Adrenal gland (tissue), 12 donors: ENCODE measurements around the gene DDX41. TPM values are rescaled to one million over a fixed set of nuclear protein-coding genes. Genes with fewer than 3 reads are reported as not detected.

Source experiments
- DNase-seq, 7 donors: peaks; one replicate each; pipeline ENCODE4 v3.0.0-alpha.2; 2019 to 2020
- H3K27ac ChIP-seq, 5 donors: fragments of 200-600 bp; sonication (generic) in 4 of 5; 1 replicate in 3 of 5; 2 replicates in 2 of 5; pipeline versions ENCODE4 v1.5.1 to v1.8.0; 2016 to 2020; ENCODE audit warnings: mild to moderate bottlenecking in 1 of 5
- H3K27me3 ChIP-seq: fragments of 200-600 bp; 2 replicates; pipeline ENCODE4 v1.8.0; 2021
- H3K36me3 ChIP-seq, 2 donors: fragments of 200-600 bp; replicated peaks in 1 of 2; 1 replicate in 1 of 2; 2 replicates in 1 of 2; pipeline versions ENCODE4 v1.5.1 to v1.8.0; 2018 to 2022
- H3K4me1 ChIP-seq, 2 donors: fragments of 200-600 bp; replicated peaks in 1 of 2; 1 replicate in 1 of 2; 2 replicates in 1 of 2; pipeline versions ENCODE4 v1.5.1 to v1.8.0; 2018 to 2021
- H3K4me3 ChIP-seq, 4 donors: fragments of 200-600 bp; sonication (generic) in 3 of 4; one replicate each; pipeline ENCODE4 v1.5.1; 2016 to 2018
- H3K9me3 ChIP-seq, 3 donors: fragments of 200-600 bp; sonication (generic) in 1 of 3; replicated peaks in 1 of 3; 1 replicate in 2 of 3; 2 replicates in 1 of 3; pipeline versions ENCODE4 v1.5.1 to v1.8.0; 2016 to 2021
- CTCF ChIP-seq, 6 experiments: fragments of 450-650 bp in 4 of 6; fragments of 200-600 bp in 2 of 6; sonication (generic) in 1 of 6; IDR thresholded peaks; 1 replicate in 5 of 6; 2 replicates in 1 of 6; pipeline versions ENCODE4 v1.5.1 to v1.8.0; 2016 to 2021; ENCODE audit warnings: antibody characterized with exemption in 6 of 6, mild to moderate bottlenecking in 2 of 6, moderate library complexity in 1 of 6
- POLR2A ChIP-seq, 2 donors: fragments of 450-650 bp; IDR thresholded peaks; one replicate each; pipeline ENCODE4 v1.6.1; 2017; ENCODE audit warnings: antibody characterized with exemption in 2 of 2, mild to moderate bottlenecking in 2 of 2, moderate library complexity in 1 of 2
- WGBS, 4 donors: extraction: QIAGEN DNeasy Blood & Tissue Kit in 2 of 4; methylation state at CpG; one replicate each; pipeline versions ENCODE4 v1.1.5 to v1.1.7; 2013 to 2017; 5-methylcytosine and 5-hydroxymethylcytosine counted together
- intact Hi-C, 2 donors: fragments of 100-400 bp; cut with DNase I; formaldehyde crosslinking; loops; one replicate each; pipeline versions ENCODE4 v1.14.1 to v1.15.0; 2022 to 2023
- polyA plus RNA-seq, 3 donors: library from polyadenylated mRNA; stranded (reverse); fragments of 200-250 nt in 2 of 3; fragments of 350-450 nt in 1 of 3; fragmentation: Illumina TruSeq in 1 of 3; extraction: RNeasy Lipid Tissue Mini Kit (QIAGEN cat#74804) in 1 of 3; gene quantifications; one replicate each; pipeline ENCODE4 v1.2.3, GENCODE V29; 2013 to 2014
- total RNA-seq, 9 donors: library from RNA; depleted of rRNA in 4 of 9; stranded (reverse); fragments of >200 nt in 4 of 9; fragments of 120-200 nt in 1 of 9; fragmentation: NEBNext Ultra II Directional in 1 of 9; extraction: Animal tissue kit (Norgen Biotek cat#: 25700) in 1 of 9; gene quantifications; one replicate each; pipeline versions ENCODE4 v1.1.0 to v1.2.4, GENCODE V29; 2013 to 2023
- donor health status: healthy with polysubstance abuse.
- donor health status: Bipolar disorder and iron deficiency.
- donor health status: DM: yes; HTN: yes; CAD: no.
- donor health status: DM: no; HTN: no; CAD: no.
- donor health status: DM: no; HTN: no; CAD: no.
- donor health status: DM: yes; HTN: yes; CAD: no.

DDX41 gene
- total and polyA plus RNA-seq, 12 donors, result 47.0 to 180 (median 116) TPM

GRCh38 chr5:177474846-177475562 lies 41.8 kb downstream of the DDX41 start:
- H3K9me3 ChIP-seq, result no peaks in the 10 kb centered on the region
- H3K4me3 ChIP-seq, result no peak overlapping the region
- peaks cover 10% of the 10 kb centered on the region for H3K27me3 ChIP-seq
- H3K27ac ChIP-seq, result no peak overlapping the region
- TF ChIP-seq CTCF (IDR thresholded peaks at IDR 0.05) (no peak), POLR2A (IDR thresholded peaks at IDR 0.05) (no peak)
- H3K4me1 ChIP-seq, result peaks cover 7 to 27% of the 10 kb centered on the region in 2 donors
- DNase-seq, result no peak
- WGBS, 4 donors, result 48 to 64% (median 53%) methylated on average over 3 to 4 of the region's 4 CpGs
- H3K36me3 ChIP-seq, result no peaks in the 10 kb centered on the region
- intact Hi-C loops, result no loop called here

GRCh38 chr5:177474002-177474476 lies 42.7 kb downstream of the DDX41 start:
- Histone ChIP-seq H3K36me3 (no peaks in the 10 kb centered on the region), H3K4me3 (no peak overlapping the region), H3K27me3 (peaks cover 10% of the 10 kb centered on the region), H3K9me3 (no peaks in the 10 kb centered on the region), H3K27ac (peak overlapping the region in 1 of 5 donors; percentile 75), H3K4me1 (peaks cover 7 to 17% of the 10 kb centered on the region in 2 donors)
- TF ChIP-seq CTCF (IDR thresholded peaks at IDR 0.05), result no peak
- no peak for TF ChIP-seq POLR2A (IDR thresholded peaks at IDR 0.05)
- intact Hi-C loops, result no loop called here
- 65 to 75% (median 69%) methylated on average over 7 of the region's 7 CpGs for WGBS, 4 donors
- DNase-seq, result no peak

- peak within 1 kb of the TSS in 2 of 4 donors; percentile 43 to 80 for H3K4me3 ChIP-seq
- H3K36me3 ChIP-seq, result no peaks in the 10 kb centered on the region
- TF ChIP-seq POLR2A (IDR thresholded peaks at IDR 0.05) (no peak), CTCF (IDR thresholded peaks at IDR 0.05) (no peak)
- H3K4me1 ChIP-seq, result peaks cover 7 to 12% of the 10 kb centered on the region in 2 donors
- H3K9me3 ChIP-seq, result no peaks in the 10 kb centered on the region
- DNase-seq, result peak in 1 of 7 donors; percentile 42
- intact Hi-C loops, result no loop called here
- peaks cover 10% of the 10 kb centered on the region for H3K27me3 ChIP-seq
- peak within 1 kb of the TSS in 2 of 5 donors; percentile 44 to 75 for H3K27ac ChIP-seq
- 3 to 46% (median 21%) methylated on average over 1 to 60 of the region's 69 CpGs for WGBS, 4 donors
These were observed 43.2 kb downstream of the DDX41 start, which contains the start of gene DBN1 for GRCh38 chr5:177473443-177474001. DBN1 (minus strand) TSS chr5:177473634; CDS start chr5:177473521, 113 bp downstream.
